SK-N-SH (cell line): ENCODE results near the gene ALAS2. TPM values are rescaled to one million over a fixed set of nuclear protein-coding genes. Genes with fewer than 3 reads are reported as not detected.

Source experiments
- CTCF ChIA-PET: fragments of 300-600, 350-600 bp; formaldehyde crosslinking; extraction: SDS; loops from one replicate; lab custom pipeline; 2021; lab: Yijun Ruan, JAX
- POLR2A ChIA-PET: fragments of 350-600 bp; sonication (Branson Sonifier 250); formaldehyde crosslinking; extraction: SDS; loops from one replicate; lab custom pipeline; 2020; ENCODE audit warnings: antibody characterized with exemption, inconsistent platforms; lab: Yijun Ruan, JAX
- DNase-seq: peaks from one replicate; pipeline ENCODE4 v3.0.0; 2012
- H2AFZ ChIP-seq: fragments of 200-600 bp; sonication (generic); 2 replicates; pipeline ENCODE4 v1.8.1; 2016; ENCODE audit warnings: antibody characterized with exemption, mild to moderate bottlenecking, low read depth
- H3F3A ChIP-seq: fragments of 200-600 bp; sonication (generic); replicated peaks from 2 replicates; pipeline ENCODE3; 2016; ENCODE audit warnings: antibody characterized with exemption, mild to moderate bottlenecking; ENCODE audit not compliant: insufficient read depth
- H3K27ac ChIP-seq, 2 experiments: fragments of 200-500 bp in 1 of 2; fragments of 200-600 bp in 1 of 2; sonication (Bioruptor generic) in 1 of 2; sonication (generic), shearing (Covaris generic) in 1 of 2; 2 replicates each; pipeline versions ENCODE4 v1.5.1 to v1.6.1; 2014 to 2016; ENCODE audit warnings: low read depth in 2 of 2, inconsistent platforms in 1 of 2, low read length in 1 of 2, mild to moderate bottlenecking in 1 of 2, mixed read lengths in 1 of 2
- H3K27me3 ChIP-seq: fragments of 200-600 bp; sonication (generic), shearing (Covaris generic); 2 replicates; pipeline ENCODE4 v1.6.1; 2016; ENCODE audit warnings: mixed run types; ENCODE audit not compliant: insufficient read depth
- H3K36me3 ChIP-seq, 2 experiments: fragments of 200-500 bp in 1 of 2; fragments of 200-600 bp in 1 of 2; sonication (Bioruptor generic) in 1 of 2; sonication (generic) in 1 of 2; replicated peaks in 1 of 2; 2 replicates each; pipeline versions ENCODE3 to v1.5.1; 2014 to 2016; ENCODE audit warnings: low read length in 1 of 2, mild to moderate bottlenecking in 1 of 2; ENCODE audit not compliant: insufficient read depth in 2 of 2, control insufficient read depth in 1 of 2
- H3K4me1 ChIP-seq, 2 experiments: fragments of 200-500 bp in 1 of 2; fragments of 200-600 bp in 1 of 2; sonication (Bioruptor generic) in 1 of 2; sonication (generic), shearing (Covaris generic) in 1 of 2; 2 replicates each; pipeline versions ENCODE4 v1.5.1 to v1.6.1; 2014 to 2016; ENCODE audit warnings: low read depth in 1 of 2, low read length in 1 of 2, mixed run types in 1 of 2; ENCODE audit not compliant: insufficient read depth in 2 of 2, control insufficient read depth in 1 of 2
- H3K4me2 ChIP-seq: fragments of 200-600 bp; sonication (generic), shearing (Covaris generic); 2 replicates; pipeline ENCODE4 v1.6.1; 2017; ENCODE audit warnings: mixed run types
- H3K4me3 ChIP-seq, 2 experiments: fragments of 200-500 bp in 1 of 2; fragments of 200-600 bp in 1 of 2; sonication (Bioruptor generic) in 1 of 2; sonication (generic), shearing (Covaris generic) in 1 of 2; 2 replicates each; pipeline versions ENCODE4 v1.5.1 to v1.8.1; 2014 to 2016; ENCODE audit warnings: low read depth in 2 of 2, inconsistent platforms in 1 of 2, low read length in 1 of 2, mild to moderate bottlenecking in 1 of 2, mixed read lengths in 1 of 2, moderate library complexity in 1 of 2
- H3K79me2 ChIP-seq: fragments of 200-600 bp; sonication (generic); 2 replicates; pipeline ENCODE4 v1.8.1; 2017; ENCODE audit warnings: mild to moderate bottlenecking; ENCODE audit not compliant: insufficient read depth
- H3K9ac ChIP-seq: fragments of 200-600 bp; sonication (generic); 2 replicates; pipeline ENCODE4 v1.6.1; 2017; ENCODE audit warnings: mixed run types
- H3K9me2 ChIP-seq: fragments of 200-600 bp; sonication (generic); 2 replicates; pipeline ENCODE4 v1.6.1; 2017; ENCODE audit warnings: mixed run types
- H3K9me3 ChIP-seq: fragments of 200-600 bp; sonication (generic); 2 replicates; pipeline ENCODE4 v1.6.1; 2017; ENCODE audit warnings: mixed run types, mild to moderate bottlenecking, moderate library complexity
- H4K20me1 ChIP-seq: fragments of 200-600 bp; sonication (generic); 2 replicates; pipeline ENCODE4 v1.6.1; 2017; ENCODE audit warnings: mild to moderate bottlenecking, mixed run types; ENCODE audit not compliant: insufficient read depth
- EP300 ChIP-seq, 2 experiments: IDR thresholded peaks; 2 replicates each; pipeline versions ENCODE4 v1.4.0 to v1.6.1; 2012; ENCODE audit warnings: borderline replicate concordance in 1 of 2, low read depth in 1 of 2, low read length in 1 of 2
- MAX ChIP-seq: IDR thresholded peaks from 2 replicates; pipeline ENCODE4 v1.4.0; 2012; ENCODE audit warnings: low read depth
- MEF2A ChIP-seq: IDR thresholded peaks from 2 replicates; pipeline ENCODE4 v1.4.0; 2012; ENCODE audit warnings: low read depth, borderline replicate concordance
- MXI1 ChIP-seq: IDR thresholded peaks from 2 replicates; pipeline ENCODE4 v1.6.1; 2012; ENCODE audit warnings: mild to moderate bottlenecking, low read depth, low read length, improper control_type of control experiment
- NFIC ChIP-seq: IDR thresholded peaks from 2 replicates; pipeline ENCODE4 v1.4.0; 2012; ENCODE audit warnings: borderline replicate concordance
- POLR2AphosphoS5 ChIP-seq: IDR thresholded peaks from 2 replicates; pipeline ENCODE4 v1.6.1; 2012; ENCODE audit warnings: low read depth, low read length
- RCOR1 ChIP-seq: fragments of 150-350 bp; IDR thresholded peaks from 2 replicates; pipeline ENCODE4 v1.6.1; 2017; ENCODE audit warnings: antibody characterized with exemption, low read length
- RFX5 ChIP-seq: IDR thresholded peaks from 2 replicates; pipeline ENCODE4 v1.6.1; 2012; ENCODE audit warnings: mild to moderate bottlenecking, improper control_type of control experiment, low read length
- RXRA ChIP-seq: IDR thresholded peaks from 2 replicates; pipeline ENCODE4 v1.4.0; 2012; ENCODE audit warnings: low read depth, mild to moderate bottlenecking, borderline replicate concordance
- SIN3A ChIP-seq: IDR thresholded peaks from 2 replicates; pipeline ENCODE4 v1.6.1; 2012; ENCODE audit warnings: low read depth, mild to moderate bottlenecking, low read length, moderate library complexity, borderline replicate concordance
- TAF1 ChIP-seq: IDR thresholded peaks from 2 replicates; pipeline ENCODE4 v1.6.1; 2012; ENCODE audit warnings: low read depth, mild to moderate bottlenecking, low read length, moderate library complexity, borderline replicate concordance
- TCF12 ChIP-seq: IDR thresholded peaks from 2 replicates; pipeline ENCODE4 v1.4.0; 2012
- YY1 ChIP-seq: IDR thresholded peaks from 2 replicates; pipeline ENCODE4 v1.4.0; 2012; ENCODE audit warnings: low read depth, mild to moderate bottlenecking
- WGBS: methylation state at CpG from one replicate; pipeline ENCODE4 v1.1.6; 2017; ENCODE audit warnings: low lambda C conversion rate; 5-methylcytosine and 5-hydroxymethylcytosine counted together
- polyA plus RNA-seq, 3 experiments: library from polyadenylated mRNA; depleted of rRNA; stranded (reverse); fragments of >200 nt; gene quantifications; 2 replicates each; pipeline ENCODE4 v1.2.3, GENCODE V29; 2012
- TF ChIP-seq, protein P1 (sequence below): IDR thresholded peaks from 2 replicates; pipeline ENCODE4; 2012
- TF ChIP-seq, protein P2 (sequence below): fragments of 150-350 bp; IDR thresholded peaks from 2 replicates; pipeline ENCODE4 v1.6.1; 2017; ENCODE audit warnings: antibody characterized with exemption, low read length, low read depth, borderline replicate concordance

The ALAS2 gene
- polyA plus RNA-seq, 1 of the 3 experiments (the other 2 are of a cell fraction) = not detected

DNA sequence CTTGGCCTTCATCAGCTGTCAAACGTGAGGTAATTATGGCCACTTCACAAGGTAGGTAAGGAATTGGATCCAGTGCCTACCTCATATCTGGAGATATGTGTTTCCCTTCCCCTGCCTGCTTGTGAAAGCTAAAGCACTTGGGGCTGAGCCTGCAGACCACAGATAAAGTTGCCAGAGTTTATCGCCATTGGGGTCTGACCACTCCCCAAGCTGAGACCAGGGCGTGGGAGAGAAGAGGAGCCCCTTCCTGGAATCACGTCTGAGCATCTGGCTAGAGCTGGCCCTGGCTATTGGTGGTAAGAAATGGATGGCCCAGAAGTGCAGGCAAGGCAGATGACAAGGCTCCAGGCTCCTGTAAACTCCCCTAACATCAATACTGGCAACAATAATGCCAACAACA is 2.7 kb downstream of the ALAS2 start:
- Histone ChIP-seq H2AFZ (no peak overlapping the region), H3K79me2 (no peaks in the 10 kb centered on the region), H3K27me3 (peaks cover 4% of the 10 kb centered on the region; the same call in 1 of the 2 replicates), H3K4me1 (no peaks in the 10 kb centered on the region), H3K9me3 (no peaks in the 10 kb centered on the region), H3K9ac (no peak overlapping the region), H4K20me1 (no peaks in the 10 kb centered on the region), H3F3A (no peaks in the 10 kb centered on the region), H3K36me3 (no peaks in the 10 kb centered on the region), H3K4me3 (no peak overlapping the region), H3K9me2 (no peaks in the 10 kb centered on the region), H3K4me2 (no peak overlapping the region), H3K27ac (no peak overlapping the region)
- ChIA-PET POLR2A (no interaction called here), CTCF (interaction anchor here (1.3 kb wide), 1 partner anchor 29 kb away, joined by 4 read pairs; no protein-coding TSS in a partner anchor)
- 17% methylated on average over 3 of the region's 4 CpGs for WGBS
- DNase-seq = no peak
- TF ChIP-seq, protein P1, sequence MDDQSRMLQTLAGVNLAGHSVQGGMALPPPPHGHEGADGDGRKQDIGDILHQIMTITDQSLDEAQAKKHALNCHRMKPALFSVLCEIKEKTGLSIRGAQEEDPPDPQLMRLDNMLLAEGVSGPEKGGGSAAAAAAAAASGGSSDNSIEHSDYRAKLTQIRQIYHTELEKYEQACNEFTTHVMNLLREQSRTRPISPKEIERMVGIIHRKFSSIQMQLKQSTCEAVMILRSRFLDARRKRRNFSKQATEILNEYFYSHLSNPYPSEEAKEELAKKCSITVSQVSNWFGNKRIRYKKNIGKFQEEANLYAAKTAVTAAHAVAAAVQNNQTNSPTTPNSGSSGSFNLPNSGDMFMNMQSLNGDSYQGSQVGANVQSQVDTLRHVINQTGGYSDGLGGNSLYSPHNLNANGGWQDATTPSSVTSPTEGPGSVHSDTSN = no peak
- TF ChIP-seq NFIC = no peak
- TF ChIP-seq MEF2A = no peak
- no peak for TF ChIP-seq EP300 (IDR thresholded peaks at IDR 0.05; ENCODE audit: borderline replicate concordance in 1 of 2, low read depth in 1 of 2, low read length in 1 of 2)
- no peak for TF ChIP-seq POLR2AphosphoS5
- TF ChIP-seq TAF1 = no peak
- no peak for TF ChIP-seq RFX5
- TF ChIP-seq, protein P2, sequence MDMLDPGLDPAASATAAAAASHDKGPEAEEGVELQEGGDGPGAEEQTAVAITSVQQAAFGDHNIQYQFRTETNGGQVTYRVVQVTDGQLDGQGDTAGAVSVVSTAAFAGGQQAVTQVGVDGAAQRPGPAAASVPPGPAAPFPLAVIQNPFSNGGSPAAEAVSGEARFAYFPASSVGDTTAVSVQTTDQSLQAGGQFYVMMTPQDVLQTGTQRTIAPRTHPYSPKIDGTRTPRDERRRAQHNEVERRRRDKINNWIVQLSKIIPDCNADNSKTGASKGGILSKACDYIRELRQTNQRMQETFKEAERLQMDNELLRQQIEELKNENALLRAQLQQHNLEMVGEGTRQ = no peak
- no peak for TF ChIP-seq SIN3A

DNA sequence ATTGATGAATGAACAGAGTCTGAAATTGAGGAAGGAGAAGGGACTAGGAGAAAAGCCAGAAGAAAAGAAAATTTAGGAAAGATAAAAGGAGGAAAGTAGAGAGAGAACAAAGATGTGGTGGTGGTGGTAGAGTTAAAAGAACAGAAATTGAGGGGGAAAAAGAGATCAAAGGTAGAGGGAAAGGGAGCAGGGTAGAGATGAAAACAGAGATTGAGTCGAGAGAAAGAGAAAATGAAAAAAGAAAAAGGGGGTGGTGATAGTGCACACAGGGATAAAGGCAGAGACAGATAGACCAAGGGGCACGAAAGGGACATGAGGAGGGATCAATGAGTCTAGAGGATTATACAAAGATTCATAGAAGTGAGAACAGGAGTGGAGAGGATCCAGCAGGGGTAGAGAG is 3.9 kb downstream of the ALAS2 start:
- Histone ChIP-seq H3K36me3 (no peaks in the 10 kb centered on the region), H3K4me1 (no peaks in the 10 kb centered on the region), H3K4me2 (no peak overlapping the region), H3K27ac (no peak overlapping the region), H2AFZ (no peak overlapping the region), H3K9me3 (no peaks in the 10 kb centered on the region), H4K20me1 (no peaks in the 10 kb centered on the region), H3F3A (no peaks in the 10 kb centered on the region), H3K9ac (no peak overlapping the region), H3K9me2 (no peaks in the 10 kb centered on the region), H3K4me3 (no peak overlapping the region), H3K27me3 (peaks cover 4% of the 10 kb centered on the region; the same call in 1 of the 2 replicates), H3K79me2 (no peaks in the 10 kb centered on the region)
- TF ChIP-seq RXRA = no peak
- TF ChIP-seq, protein P1 = no peak
- no peak for TF ChIP-seq MAX
- no peak for TF ChIP-seq TCF12
- no peak for TF ChIP-seq YY1
- TF ChIP-seq, protein P2 = no peak
- TF ChIP-seq RCOR1 = no peak
- no peak for TF ChIP-seq MXI1
- ChIA-PET POLR2A (no interaction called here), CTCF (no interaction called here)
- DNase-seq = no peak
- 3% methylated on average over 2 of the region's 2 CpGs for WGBS
